T47D (cell line): ENCODE data around the gene EDNRB.

Experiments
- DNase-seq, 2 experiments: peaks; one replicate each; pipeline versions ENCODE4 v3.0.0 to v3.0.0-alpha.2; 2011 to 2012; ENCODE audit warnings: low read depth in 1 of 2, low spot score in 1 of 2
- JUND ChIP-seq: IDR thresholded peaks from 2 replicates; pipeline ENCODE4 v1.6.1; 2012; ENCODE audit warnings: low read depth
- in situ Hi-C: cut with HindIII; loops from 2 replicates; pipeline ENCODE4 v1.10.0; 2016; ENCODE audit warnings: low sequenced_read_pairs, low pct_unique_long_range_greater_than_20kb

EDNRB gene

GRCh38 chr13:77891486-77891885, 27.1 kb downstream of the EDNRB start:
- in situ Hi-C loops: no loop called here
- DNase-seq: no peak
- TF ChIP-seq JUND: no peak

- in situ Hi-C loops: no loop called here
- DNase-seq: no peak
- no peak for TF ChIP-seq JUND
Observed at GRCh38 chr13:77891041-77891440, 27.6 kb downstream of the EDNRB start.

- in situ Hi-C loops: no loop called here
- DNase-seq: peak in 1 of 2 experiments; percentile 47
- TF ChIP-seq JUND: no peak
Observed at GRCh38 chr13:77883328-77883727, 35.3 kb downstream of the EDNRB start.

- DNase-seq: no peak
- no peak for TF ChIP-seq JUND
- in situ Hi-C loops: no loop called here
Observed at GRCh38 chr13:77878190-77878589, 40.4 kb downstream of the EDNRB start.

GRCh38 chr13:77876176-77876575, 42.5 kb downstream of the EDNRB start:
- in situ Hi-C loops: no loop called here
- no peak for TF ChIP-seq JUND
- DNase-seq: no peak

GRCh38 chr13:77874406-77874805, 44.2 kb downstream of the EDNRB start:
- in situ Hi-C loops: no loop called here
- no peak for DNase-seq
- TF ChIP-seq JUND: no peak

DNA sequence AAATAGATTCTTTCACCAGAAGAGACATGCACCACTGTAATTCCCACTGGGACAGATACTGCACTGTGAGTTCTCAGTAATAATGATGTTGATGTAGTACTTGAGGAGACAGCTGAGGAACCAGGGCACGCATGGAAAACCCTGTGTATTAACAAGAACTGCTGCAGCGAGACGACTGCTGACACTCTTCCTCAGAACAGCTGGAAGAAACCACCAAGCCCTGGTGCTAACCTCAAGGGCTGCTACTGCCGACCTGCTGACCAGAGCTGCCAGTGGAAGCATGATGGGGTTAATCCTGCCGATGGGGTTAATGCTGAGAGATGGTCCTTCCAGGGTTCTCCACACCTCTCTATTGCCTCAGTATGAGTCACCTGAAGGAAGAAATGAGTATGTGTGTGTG, 45.6 kb downstream of the EDNRB start:
- in situ Hi-C loops: no loop called here
- no peak for DNase-seq
- no peak for TF ChIP-seq JUND

DNA sequence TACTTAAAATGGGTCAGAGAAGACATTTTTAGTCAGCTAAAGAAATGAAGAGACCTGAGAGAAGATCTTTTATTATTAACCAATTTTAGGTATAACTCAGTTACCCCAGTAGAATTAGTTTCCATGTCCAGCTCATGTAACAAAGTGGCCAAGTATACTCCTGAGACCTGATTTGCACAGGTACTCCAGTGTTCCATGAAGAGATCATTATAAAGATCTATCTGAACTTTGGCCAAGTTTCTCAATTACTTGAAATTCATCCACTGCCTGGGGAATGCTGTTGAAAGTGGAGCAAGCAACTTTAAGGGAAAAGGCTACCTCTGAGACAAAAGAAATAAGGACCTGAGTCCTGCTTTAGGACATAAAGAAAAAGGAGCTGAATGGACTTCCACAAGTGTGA, 47.0 kb downstream of the EDNRB start:
- in situ Hi-C loops: no loop called here
- no peak for TF ChIP-seq JUND
- no peak for DNase-seq

DNA sequence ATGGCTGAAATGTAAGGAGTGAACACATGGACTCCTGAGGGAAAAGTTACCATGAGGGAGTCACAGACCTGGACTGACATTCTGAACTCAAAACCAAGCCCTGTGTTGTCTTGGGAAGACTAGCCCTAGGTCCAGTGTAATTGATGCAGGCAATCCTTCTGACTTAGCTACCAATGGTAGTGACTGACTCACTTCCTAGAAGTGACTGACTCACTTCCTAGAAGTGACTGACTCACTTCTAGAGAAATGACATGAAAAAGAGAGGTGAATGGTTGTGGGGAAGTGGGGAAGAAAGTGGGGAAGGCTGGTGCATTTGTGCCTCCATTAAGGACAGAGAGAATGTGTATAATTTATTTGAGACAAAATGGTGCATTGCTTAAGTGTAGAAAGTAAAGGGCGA, 49.9 kb downstream of the EDNRB start:
- in situ Hi-C loops: no loop called here
- TF ChIP-seq JUND: no peak
- DNase-seq: no peak

DNA sequence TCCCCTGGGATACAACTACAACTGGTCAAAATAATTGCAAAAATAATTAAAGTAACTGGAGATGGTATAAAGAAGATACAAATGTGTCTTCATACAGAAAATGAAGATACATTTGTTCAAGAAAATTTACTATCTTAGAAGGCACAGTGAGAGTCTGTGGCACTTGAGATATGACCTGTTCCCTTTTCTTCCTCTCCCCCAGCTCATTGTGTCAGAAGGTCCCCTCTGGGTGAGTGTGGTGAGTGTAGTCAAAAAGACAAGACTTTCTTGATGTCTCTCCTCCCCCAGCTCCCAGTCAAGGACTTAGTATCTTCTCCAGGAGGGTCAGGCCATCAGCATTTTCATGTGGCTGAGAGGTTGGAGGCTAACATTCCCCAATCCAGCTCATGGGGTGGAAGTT, 51.7 kb downstream of the EDNRB start:
- DNase-seq: no peak
- TF ChIP-seq JUND: no peak
- in situ Hi-C loops: no loop called here

DNA sequence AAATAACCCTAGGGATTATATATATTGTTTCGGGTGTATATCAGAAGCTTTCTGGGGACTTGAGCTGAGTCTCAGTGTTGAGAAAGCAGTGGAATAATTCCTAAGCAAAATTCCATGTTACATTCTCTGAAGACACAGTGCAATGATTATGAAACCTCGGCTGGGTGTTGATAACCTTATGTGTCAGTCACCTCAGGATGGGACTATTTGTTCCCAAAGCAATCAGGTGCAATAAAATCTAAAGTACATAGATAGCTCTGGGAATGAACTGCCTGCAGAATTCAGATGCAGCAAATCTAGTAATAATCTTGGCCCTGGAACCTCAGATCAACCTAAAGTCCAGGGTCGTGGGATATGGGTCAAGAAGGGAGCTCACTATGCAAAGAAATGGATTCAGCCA, 53.0 kb downstream of the EDNRB start:
- TF ChIP-seq JUND: no peak
- in situ Hi-C loops: no loop called here

GRCh38 chr13:77863144-77863543, 55.5 kb downstream of the EDNRB start:
- in situ Hi-C loops: no loop called here
- no peak for TF ChIP-seq JUND
- DNase-seq: no peak

More for the DNA sequence above, 53.0 kb downstream of the EDNRB start:
- no peak for DNase-seq

DNA sequence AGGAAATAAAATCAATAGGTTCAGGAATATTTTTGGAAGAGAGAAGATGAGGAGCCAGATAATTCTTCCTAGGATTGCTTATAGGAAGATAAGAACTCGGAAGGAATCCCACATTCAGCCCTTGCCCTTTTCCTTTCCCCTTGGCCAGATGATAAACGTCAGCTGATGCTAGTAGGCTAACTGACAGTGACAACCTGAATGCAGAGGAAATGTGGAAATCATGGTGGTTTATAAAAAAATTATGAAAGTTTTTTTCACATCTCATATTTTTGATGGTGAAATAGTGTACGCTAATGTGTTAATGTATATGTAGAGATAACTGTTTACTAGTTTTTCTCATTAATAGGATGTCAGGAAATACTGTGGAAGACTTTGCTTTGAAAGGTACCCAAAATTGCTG, 56.9 kb downstream of the EDNRB start:
- in situ Hi-C loops: no loop called here
- no peak for TF ChIP-seq JUND
- no peak for DNase-seq

GRCh38 chr13:77860507-77860981, 58.1 kb downstream of the EDNRB start:
- TF ChIP-seq JUND: no peak
- in situ Hi-C loops: no loop called here
- no peak for DNase-seq
